K562 (cell line): Measurements from ENCODE around the gene KRTAP10-4. TPM values are rescaled to one million over a fixed set of nuclear protein-coding genes. Genes with fewer than 3 reads are reported as not detected.

ENCODE experiments used
- ATF4 ChIP-seq: fragments of 450-650 bp; formaldehyde crosslinking; IDR thresholded peaks from 2 replicates; pipeline ENCODE4 v1.4.0; 2022; ENCODE audit warnings: mild to moderate bottlenecking, moderate library complexity
- GTF2E2 ChIP-seq: fragments of 200-800 bp; sonication (Bioruptor generic); IDR thresholded peaks from 2 replicates; pipeline ENCODE4 v1.6.1; 2016; ENCODE audit warnings: missing genetic modification characterization, missing compliant biosample characterization
- ILF3 ChIP-seq: fragments of 450-650 bp; IDR thresholded peaks from 2 replicates; pipeline ENCODE4 v1.6.1; 2018; ENCODE audit warnings: antibody characterized with exemption, mild to moderate bottlenecking, moderate library complexity, borderline replicate concordance
- IRF2 ChIP-seq: sonication (generic); formaldehyde crosslinking; IDR thresholded peaks from 2 replicates; pipeline ENCODE4 v1.8.1; 2022; ENCODE audit warnings: mild to moderate bottlenecking, missing genetic modification reagents
- MECOM ChIP-seq: fragments of 250-450 bp; sonication (Bioruptor Pico); IDR thresholded peaks from 2 replicates; pipeline ENCODE4 v1.8.0; 2022; ENCODE audit warnings: inconsistent platforms
- TCF7 ChIP-seq: sonication (generic); IDR thresholded peaks from 2 replicates; pipeline ENCODE4 v1.6.1; 2016; ENCODE audit warnings: antibody characterized with exemption, borderline replicate concordance
- ZNF23 ChIP-seq: fragments of 250-450 bp; sonication (Bioruptor Pico); IDR thresholded peaks from 2 replicates; pipeline ENCODE4 v1.4.0; 2020; ENCODE audit warnings: mild to moderate bottlenecking
- polyA plus RNA-seq, 8 experiments: library from polyadenylated mRNA; depleted of rRNA in 4 of 8; stranded (reverse) in 5 of 8; unstranded in 3 of 8; fragments of >200 nt; fragmentation: Nextera tagmentation in 2 of 8; fragmentation: Illumina TruSeq in 1 of 8; extraction: Ambion mirVana in 2 of 8; extraction: Trizol in 1 of 8; gene quantifications; 2 replicates each; pipeline versions ENCODE4 v1.2.1 to v1.2.3, GENCODE V29; 2011 to 2014; ENCODE audit warnings: inconsistent platforms in 1 of 8, missing spikeins in 1 of 8
- total RNA-seq, 7 experiments: library from RNA; depleted of rRNA in 6 of 7; stranded (reverse); fragments of >200 nt in 6 of 7; fragmentation: Illumina TruSeq in 2 of 7; extraction: Trizol in 2 of 7; gene quantifications; 2 replicates each; pipeline versions ENCODE4 v1.2.1 to v1.2.3, GENCODE V29; 2011 to 2021; ENCODE audit warnings: low replicate concordance in 1 of 7
- TF ChIP-seq, protein P1 (sequence below): sonication (generic); formaldehyde crosslinking; IDR thresholded peaks from 2 replicates; pipeline ENCODE4 v1.8.0; 2023; ENCODE audit warnings: mild to moderate bottlenecking, missing genetic modification reagents

KRTAP10-4 gene
- total and polyA plus RNA-seq, 9 of the 15 experiments (the other 6 are each of a cell fraction or from before 2014, with no cell fraction given), result not detected

GRCh38 chr21:44576025-44576420 is 2.5 kb downstream of the KRTAP10-4 start (continued):
- TF ChIP-seq, protein P1, sequence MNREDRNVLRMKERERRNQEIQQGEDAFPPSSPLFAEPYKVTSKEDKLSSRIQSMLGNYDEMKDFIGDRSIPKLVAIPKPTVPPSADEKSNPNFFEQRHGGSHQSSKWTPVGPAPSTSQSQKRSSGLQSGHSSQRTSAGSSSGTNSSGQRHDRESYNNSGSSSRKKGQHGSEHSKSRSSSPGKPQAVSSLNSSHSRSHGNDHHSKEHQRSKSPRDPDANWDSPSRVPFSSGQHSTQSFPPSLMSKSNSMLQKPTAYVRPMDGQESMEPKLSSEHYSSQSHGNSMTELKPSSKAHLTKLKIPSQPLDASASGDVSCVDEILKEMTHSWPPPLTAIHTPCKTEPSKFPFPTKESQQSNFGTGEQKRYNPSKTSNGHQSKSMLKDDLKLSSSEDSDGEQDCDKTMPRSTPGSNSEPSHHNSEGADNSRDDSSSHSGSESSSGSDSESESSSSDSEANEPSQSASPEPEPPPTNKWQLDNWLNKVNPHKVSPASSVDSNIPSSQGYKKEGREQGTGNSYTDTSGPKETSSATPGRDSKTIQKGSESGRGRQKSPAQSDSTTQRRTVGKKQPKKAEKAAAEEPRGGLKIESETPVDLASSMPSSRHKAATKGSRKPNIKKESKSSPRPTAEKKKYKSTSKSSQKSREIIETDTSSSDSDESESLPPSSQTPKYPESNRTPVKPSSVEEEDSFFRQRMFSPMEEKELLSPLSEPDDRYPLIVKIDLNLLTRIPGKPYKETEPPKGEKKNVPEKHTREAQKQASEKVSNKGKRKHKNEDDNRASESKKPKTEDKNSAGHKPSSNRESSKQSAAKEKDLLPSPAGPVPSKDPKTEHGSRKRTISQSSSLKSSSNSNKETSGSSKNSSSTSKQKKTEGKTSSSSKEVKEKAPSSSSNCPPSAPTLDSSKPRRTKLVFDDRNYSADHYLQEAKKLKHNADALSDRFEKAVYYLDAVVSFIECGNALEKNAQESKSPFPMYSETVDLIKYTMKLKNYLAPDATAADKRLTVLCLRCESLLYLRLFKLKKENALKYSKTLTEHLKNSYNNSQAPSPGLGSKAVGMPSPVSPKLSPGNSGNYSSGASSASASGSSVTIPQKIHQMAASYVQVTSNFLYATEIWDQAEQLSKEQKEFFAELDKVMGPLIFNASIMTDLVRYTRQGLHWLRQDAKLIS (CRISPR knock-in tag), result no peak
- TF ChIP-seq MECOM (CRISPR knock-in tag) (no peak), ZNF23 (CRISPR knock-in tag) (no peak), GTF2E2 (tag) (no peak), ATF4 (CRISPR knock-in tag) (no peak), IRF2 (CRISPR knock-in tag) (no peak), TCF7 (no peak), ILF3 (no peak)
- TF ChIP-seq, all 486 proteins: peak for 0
